ENCODE data around the gene SEMA3C. TPM values are rescaled to one million over a fixed set of nuclear protein-coding genes. Genes with fewer than 3 reads are reported as not detected.
A peak's percentile ranks its signal among the peaks of the same experiment; 100 is the strongest.

SEMA3C gene
- total RNA-seq, 1 experiment from 2014 or later = 232 TPM

DNA sequence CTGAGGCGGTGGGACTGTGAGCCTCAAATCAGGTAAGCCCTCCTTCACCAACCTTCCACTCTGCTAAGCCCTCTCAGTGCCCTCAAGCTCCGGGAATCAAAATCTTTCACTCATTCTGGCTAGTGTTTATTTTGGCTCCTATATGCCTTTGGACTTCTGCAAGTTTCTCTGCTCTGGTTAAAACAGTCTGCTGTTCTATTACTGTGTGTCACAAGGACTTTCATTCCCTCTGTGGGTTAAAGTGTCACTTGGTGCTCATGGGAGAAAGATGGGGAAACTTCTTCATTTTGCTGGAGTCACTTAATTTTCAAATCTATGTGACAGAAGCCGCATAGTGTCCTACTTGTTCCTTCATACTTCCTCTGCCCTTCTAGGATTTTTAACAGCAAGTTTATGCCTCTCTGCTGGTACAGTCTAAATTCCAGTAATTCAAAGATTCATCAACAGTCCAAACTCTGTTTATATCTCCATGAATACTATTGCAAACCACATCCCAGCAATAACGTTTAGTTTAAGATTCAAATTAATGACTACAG, 219.1 kb downstream of the SEMA3C start:
- no peak for DNase-seq (ENCODE audit: low read depth, low spot score)
- no peaks in the 10 kb centered on the region for H3K27me3 ChIP-seq (ENCODE audit: control insufficient read depth, insufficient read depth, low read length)
- H3K4me3 ChIP-seq (ENCODE audit: low read depth in 2 of 2, low read length in 2 of 2) = no peak overlapping the region
- ChIA-PET POLR2A (no interaction called here), CTCF (no interaction called here)
- no TSS peak for BruUV-seq (replicated peaks)
- intact Hi-C loops (cut with micrococcal nuclease; ENCODE audit: unreplicated experiment) (loop anchor here (2.0 kb wide), 2 partner anchors 219 to 771 kb away; partner anchors contain the start of gene SEMA3C), in situ Hi-C loops (cut with HindIII; ENCODE audit: low pct_unique_long_range_greater_than_20kb, low sequenced_read_pairs) (no loop called here)
- peaks cover 21% of the 10 kb centered on the region for H3K4me1 ChIP-seq (ENCODE audit: control insufficient read depth, insufficient read depth, low read length)
- no peak for TF ChIP-seq REST (IDR thresholded peaks at IDR 0.05; ENCODE audit: insufficient read depth in 1 of 2, low read depth in 2 of 2, low read length in 1 of 2)
- TF ChIP-seq POLR2AphosphoS5 (IDR thresholded peaks at IDR 0.05; ENCODE audit: low read depth, low read length) = no peak
- TF ChIP-seq TCF7L2 (IDR thresholded peaks at IDR 0.05; ENCODE audit: low read depth, low read length) = no peak
- TF ChIP-seq CTCF (IDR thresholded peaks at IDR 0.05) = no peak
- no peak for TF ChIP-seq SIN3A (IDR thresholded peaks at IDR 0.05; ENCODE audit: borderline replicate concordance, insufficient read depth, low read depth, low read length)
- H3K36me3 ChIP-seq (ENCODE audit: control insufficient read depth, insufficient read depth, low read length) = no peaks in the 10 kb centered on the region
- H3K9me3 ChIP-seq (ENCODE audit: control insufficient read depth, insufficient read depth, low read depth, low read length) = no peaks in the 10 kb centered on the region
- ATAC-seq = peak; percentile 66
- H3K27ac ChIP-seq (ENCODE audit: low read length) = peak overlapping the region; percentile 87

DNA sequence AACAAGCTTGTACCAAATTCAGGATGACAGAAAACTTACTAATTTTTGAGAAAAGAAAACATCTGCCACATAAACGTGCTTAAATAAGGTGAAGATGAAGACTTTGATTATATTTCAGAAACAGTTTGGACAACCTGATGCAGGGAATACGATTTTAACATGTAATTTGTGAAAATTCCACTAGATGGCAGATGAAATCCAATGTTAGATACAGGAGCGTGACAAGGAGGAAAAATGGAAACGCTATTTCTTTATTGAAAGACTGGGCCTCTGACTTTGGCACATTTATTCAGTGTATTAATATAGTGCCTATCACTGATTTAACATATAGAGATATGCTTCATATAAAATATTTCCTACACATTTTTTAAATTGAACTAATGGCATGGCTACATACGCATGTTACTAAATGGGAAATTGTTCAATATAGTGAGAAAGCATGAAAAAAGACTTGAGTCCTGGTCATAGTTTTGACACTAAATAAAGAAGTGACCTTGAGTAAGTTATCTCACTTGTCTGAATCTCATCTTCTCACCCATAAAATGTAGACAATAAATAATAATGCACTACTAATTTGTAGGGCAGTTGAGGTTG, 219.7 kb downstream of the SEMA3C start:
- DNase-seq (ENCODE audit: low read depth, low spot score) (peak; percentile 78), ATAC-seq (peak; percentile 91)
- no peaks in the 10 kb centered on the region for H3K36me3 ChIP-seq (ENCODE audit: control insufficient read depth, insufficient read depth, low read length)
- no peaks in the 10 kb centered on the region for H3K9me3 ChIP-seq (ENCODE audit: control insufficient read depth, insufficient read depth, low read depth, low read length)
- intact Hi-C loops (cut with micrococcal nuclease; ENCODE audit: unreplicated experiment) (loop anchor here (2.0 kb wide), 2 partner anchors 220 to 772 kb away; partner anchors contain the start of gene SEMA3C), in situ Hi-C loops (cut with HindIII; ENCODE audit: low pct_unique_long_range_greater_than_20kb, low sequenced_read_pairs) (no loop called here)
- H3K4me1 ChIP-seq (ENCODE audit: control insufficient read depth, insufficient read depth, low read length) = peaks cover 21% of the 10 kb centered on the region
- no peak overlapping the region for H3K4me3 ChIP-seq (ENCODE audit: low read depth in 2 of 2, low read length in 2 of 2)
- H3K27ac ChIP-seq (ENCODE audit: low read length) = peak overlapping the region; percentile 87
- no peaks in the 10 kb centered on the region for H3K27me3 ChIP-seq (ENCODE audit: control insufficient read depth, insufficient read depth, low read length)
- TF ChIP-seq SIN3A (IDR thresholded peaks at IDR 0.05; ENCODE audit: borderline replicate concordance, insufficient read depth, low read depth, low read length) (no peak), CTCF (IDR thresholded peaks at IDR 0.05) (peak; percentile 56; the same call in 1 of the 2 replicates)
- POLR2A ChIA-PET = no interaction called here
- no TSS peak for BruUV-seq (replicated peaks)
- CTCF ChIA-PET = no interaction called here

Measured in Panc1 (cell line).